GM12891 (cell line): ENCODE data around the gene ZNF638.

Experiments used
- PAX5 ChIP-seq: IDR thresholded peaks from 2 replicates; pipeline ENCODE4 v1.6.1; 2011; ENCODE audit warnings: low read length, moderate library complexity, mild to moderate bottlenecking; ENCODE audit not compliant: insufficient read depth, severe bottlenecking
- POLR2A ChIP-seq: IDR thresholded peaks from 2 replicates; pipeline ENCODE4 v1.6.1; 2011; ENCODE audit warnings: low read depth, low read length, control low read depth
- POLR2AphosphoS5 ChIP-seq: IDR thresholded peaks from 2 replicates; pipeline ENCODE4 v1.6.1; 2011; ENCODE audit warnings: low read depth, low read length, control low read depth
- POU2F2 ChIP-seq: IDR thresholded peaks from 2 replicates; pipeline ENCODE4 v1.6.1; 2011; ENCODE audit warnings: low read depth, mild to moderate bottlenecking, control low read depth, low read length, moderate library complexity
- SPI1 ChIP-seq: IDR thresholded peaks from 2 replicates; pipeline ENCODE4 v1.6.1; 2011; ENCODE audit warnings: low read depth, low read length, control low read depth
- TAF1 ChIP-seq: IDR thresholded peaks from 2 replicates; pipeline ENCODE4 v1.6.1; 2011; ENCODE audit warnings: low read depth, low read length, control low read depth

- TF ChIP-seq POLR2A (no peak), SPI1 (no peak), POLR2AphosphoS5 (no peak), TAF1 (no peak), POU2F2 (no peak), PAX5 (no peak)
Measured at GRCh38 chr2:71339685-71340084, 8.1 kb downstream of the ZNF638 start.
